Stimulated activated CD8-positive, alpha-beta memory T cell treated with anti-CD3 and anti-CD28 coated beads, Interleukin-15, amount 100 ng/mL, for 4 hours (primary cell): Measurements from ENCODE around the gene FAM219A.
"Not testable (repeated sequence)": the region's sequence is repeated elsewhere in the genome, so short reads cannot be mapped to it uniquely, and the experiment has no call there.

Experiments
- DNase-seq, 2 donors: peaks; one replicate each; pipeline ENCODE4 v3.0.0-alpha.2; 2020; ENCODE audit warnings: low read depth in 2 of 2

The FAM219A gene

GRCh38 chr9:34443976-34444375, 14.4 kb downstream of the FAM219A start:
- DNase-seq: no peak

GRCh38 chr9:34443533-34443932, 14.8 kb downstream of the FAM219A start:
- no peak for DNase-seq

- DNase-seq: no peak
Observed at GRCh38 chr9:34442770-34443169, 15.6 kb downstream of the FAM219A start.

GRCh38 chr9:34440017-34440416, 18.4 kb downstream of the FAM219A start:
- no peak for DNase-seq

DNA sequence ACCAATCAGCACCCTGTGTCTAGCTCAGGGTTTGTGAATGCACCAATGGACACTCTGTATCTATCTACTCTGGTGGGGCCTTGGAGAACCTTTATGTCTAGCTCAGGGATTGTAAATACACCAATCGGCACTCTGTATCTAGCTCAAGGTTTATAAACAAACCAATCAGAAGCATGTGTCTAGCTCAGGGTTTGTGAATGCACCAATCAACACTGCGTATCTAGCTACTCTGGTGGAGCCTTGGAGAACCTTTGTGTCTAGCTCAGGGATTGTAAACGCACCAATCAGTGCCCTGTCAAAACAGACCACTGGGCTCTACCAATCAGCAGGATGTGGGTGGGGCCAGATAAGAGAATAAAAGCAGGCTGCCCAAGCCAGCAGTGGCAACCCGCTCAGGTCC, 19.9 kb downstream of the FAM219A start:
- not testable (repeated sequence) for DNase-seq

- DNase-seq: not testable (repeated sequence)
Observed at GRCh38 chr9:34437926-34438307, 20.5 kb downstream of the FAM219A start.

GRCh38 chr9:34437006-34437925, 21.1 kb downstream of the FAM219A start:
- peak in 1 of 2 donors; percentile 46 for DNase-seq

DNA sequence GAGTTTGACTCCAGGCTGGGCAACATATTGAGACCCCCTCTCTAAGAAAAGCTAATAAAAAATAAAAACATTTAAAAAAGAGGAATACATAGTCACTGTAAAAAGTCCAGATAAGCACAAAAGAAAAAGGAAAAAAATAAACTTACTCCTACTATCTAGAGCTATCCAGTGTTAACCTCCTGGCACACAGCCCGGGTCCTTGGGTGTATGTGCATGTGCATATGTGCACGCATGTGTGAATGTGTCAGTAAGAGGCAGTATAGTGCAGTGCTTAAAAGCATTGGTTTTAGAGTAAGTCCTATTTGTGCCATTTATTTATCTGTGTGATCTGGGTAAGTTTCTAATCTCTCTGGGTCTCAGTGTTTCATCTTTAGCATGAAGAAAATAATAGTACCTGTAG, 26.7 kb downstream of the FAM219A start:
- DNase-seq: no peak

DNA sequence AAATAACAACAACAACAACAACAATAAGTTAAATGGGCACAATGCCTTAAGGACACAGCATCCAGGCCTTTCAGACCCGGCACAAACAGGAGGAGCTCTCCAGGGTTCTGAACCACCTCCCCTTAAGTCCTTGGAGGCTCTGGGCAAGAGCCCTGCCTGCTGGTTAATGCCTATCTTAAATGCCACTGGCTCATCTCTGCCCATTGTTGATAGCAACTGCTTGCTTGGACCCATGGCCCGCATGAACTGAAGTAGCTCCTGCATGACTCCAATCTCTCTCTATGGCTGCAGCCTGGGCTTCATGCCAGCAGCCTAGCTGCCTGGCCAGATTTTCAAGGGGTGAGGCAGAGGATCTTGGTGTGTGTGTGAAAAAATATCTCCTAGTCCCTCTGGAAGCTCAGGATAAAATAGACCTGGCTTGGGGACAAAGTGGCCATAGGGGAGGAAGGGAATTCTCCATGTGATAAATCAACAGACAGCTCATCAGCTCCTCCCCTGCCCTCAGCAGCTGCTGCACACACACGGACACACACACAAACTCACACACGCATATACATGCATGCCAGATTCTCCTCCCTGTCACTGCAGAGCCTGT, 27.4 kb downstream of the FAM219A start:
- DNase-seq: no peak

GRCh38 chr9:34428325-34428958, 29.9 kb downstream of the FAM219A start:
- no peak for DNase-seq

- DNase-seq: no peak
Observed at GRCh38 chr9:34426347-34427074, 31.9 kb downstream of the FAM219A start.

- DNase-seq: no peak
Observed at GRCh38 chr9:34419716-34420504, 38.5 kb downstream of the FAM219A start.

- no peak for DNase-seq
Observed at GRCh38 chr9:34417734-34418133, 40.6 kb downstream of the FAM219A start.

GRCh38 chr9:34413231-34413852, 45.0 kb downstream of the FAM219A start:
- no peak for DNase-seq

DNA sequence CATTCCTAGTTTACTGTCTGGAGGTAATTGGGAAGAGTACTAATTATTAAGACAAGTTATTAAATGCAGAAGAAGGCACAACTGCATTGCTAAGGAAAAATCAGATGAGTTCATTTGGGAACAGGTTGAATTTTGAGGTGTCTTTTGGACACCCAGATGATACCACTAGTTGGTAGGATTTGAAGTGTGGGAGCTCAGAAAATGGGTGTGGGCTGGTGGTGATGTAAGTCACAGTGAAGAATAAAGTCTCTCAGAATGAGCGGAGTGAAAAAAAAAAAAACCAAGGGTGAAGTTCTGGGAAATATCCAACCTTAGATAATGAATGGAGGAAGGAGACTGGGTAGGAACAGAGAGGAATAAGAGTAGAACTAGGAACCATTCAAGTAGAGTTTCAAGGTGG, 46.0 kb downstream of the FAM219A start:
- DNase-seq: no peak

- DNase-seq: no peak
Observed at GRCh38 chr9:34409154-34409553, 49.2 kb downstream of the FAM219A start.

GRCh38 chr9:34408173-34408572, 50.2 kb downstream of the FAM219A start:
- DNase-seq: no peak

DNA sequence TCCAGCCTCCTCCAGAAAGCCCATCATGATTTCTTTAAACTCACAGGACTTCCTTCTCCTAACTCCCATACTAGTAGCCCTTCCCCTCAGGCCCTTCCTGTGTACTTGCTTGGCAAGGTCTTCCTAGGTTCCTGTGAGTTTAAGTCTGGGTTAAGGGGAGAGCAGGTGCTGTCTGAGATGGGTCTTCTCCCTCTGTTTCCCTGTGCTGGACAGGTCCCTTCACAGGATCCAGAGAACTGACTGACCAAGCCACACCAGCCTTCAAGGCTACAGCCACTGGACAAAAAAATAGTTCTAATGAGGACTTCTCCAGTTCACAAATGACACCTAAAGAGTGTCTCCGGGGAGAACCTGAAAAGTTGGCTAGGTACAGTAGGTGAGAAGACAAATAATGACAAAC, 52.2 kb downstream of the FAM219A start:
- no peak for DNase-seq

- DNase-seq: no peak
Observed at GRCh38 chr9:34405719-34406118, 52.7 kb downstream of the FAM219A start.

DNA sequence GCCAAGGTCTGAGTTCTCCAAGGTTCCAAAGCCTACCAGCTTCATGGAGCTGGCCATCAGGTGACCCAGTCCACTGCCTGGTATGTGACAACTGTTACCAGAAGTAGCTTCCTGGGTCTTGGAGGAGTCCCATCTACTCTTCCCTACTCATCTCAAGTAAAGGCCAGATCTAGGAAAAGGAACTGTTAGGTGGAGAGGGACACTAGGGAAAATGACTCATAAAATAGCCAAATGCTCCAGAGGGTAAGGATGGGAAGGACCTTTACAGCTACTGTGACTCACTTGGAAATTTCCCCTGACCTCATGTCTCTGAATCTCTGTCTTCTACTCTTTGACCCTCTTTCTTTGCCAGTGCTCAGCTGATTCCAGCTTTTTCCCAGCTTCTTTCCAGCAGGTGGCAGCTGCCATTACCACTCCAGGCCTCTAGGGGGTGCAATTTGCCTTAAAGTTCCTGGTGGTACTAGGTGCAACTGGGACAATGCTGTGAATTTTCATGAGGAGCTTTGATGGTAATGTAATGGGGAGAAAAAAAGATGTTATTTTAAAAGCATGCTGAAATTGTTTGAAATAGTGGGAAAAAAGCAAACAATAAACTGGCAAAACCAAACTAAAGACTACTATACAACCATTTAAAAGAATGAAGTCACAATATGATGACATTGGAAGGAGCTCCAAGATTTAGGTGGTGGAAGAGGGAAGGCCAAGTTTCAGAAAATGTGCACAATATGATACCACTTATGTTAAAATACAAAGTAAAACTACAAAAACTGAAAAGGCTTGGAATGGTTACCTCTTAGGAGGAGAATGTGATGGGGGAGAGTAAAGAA, 54.6 kb downstream of the FAM219A start:
- no peak for DNase-seq
